Fibroblast of lung (primary cell): Measurements from ENCODE around the gene TULP1. TPM values are rescaled to one million over a fixed set of nuclear protein-coding genes. Genes with fewer than 3 reads are reported as not detected.

ENCODE experiments used
- DNase-seq, 2 donors: peaks; one replicate each; pipeline versions ENCODE4 v3.0.0 to v3.0.0-alpha.2; 2010; ENCODE audit warnings: low read depth in 2 of 2
- H2AFZ ChIP-seq: 2 replicates; pipeline ENCODE4 v1.5.1; 2012; ENCODE audit warnings: low read length, control low read depth, inconsistent platforms
- H3K27ac ChIP-seq: 2 replicates; pipeline ENCODE4 v1.5.1; 2011; ENCODE audit warnings: low read length, control low read depth; ENCODE audit not compliant: insufficient read depth
- H3K27me3 ChIP-seq: 2 replicates; pipeline ENCODE4 v1.5.1; 2011; ENCODE audit warnings: mild to moderate bottlenecking, low read length; ENCODE audit not compliant: control insufficient read depth, insufficient read depth
- H3K36me3 ChIP-seq: 2 replicates; pipeline ENCODE4 v1.5.1; 2011; ENCODE audit warnings: low read length; ENCODE audit not compliant: control insufficient read depth, insufficient read depth
- H3K4me1 ChIP-seq: 2 replicates; pipeline ENCODE4 v1.5.1; 2011; ENCODE audit warnings: low read length; ENCODE audit not compliant: control insufficient read depth, insufficient read depth; ENCODE audit errors: extremely low read depth
- H3K4me2 ChIP-seq: 2 replicates; pipeline ENCODE4 v1.5.1; 2011; ENCODE audit warnings: low read length, control low read depth; ENCODE audit not compliant: insufficient read depth; ENCODE audit errors: extremely low read depth
- H3K4me3 ChIP-seq, 4 experiments: fragments of 200-600 bp in 1 of 4; sonication (generic) in 1 of 4; replicated peaks in 1 of 4; 2 replicates each; pipeline ENCODE4 v1.5.1; 2011 to 2016; ENCODE audit warnings: low read length in 4 of 4, low read depth in 3 of 4, mild to moderate bottlenecking in 3 of 4, control low read depth in 2 of 4, inconsistent platforms in 1 of 4, mixed read lengths in 1 of 4; ENCODE audit not compliant: insufficient read depth in 1 of 4; ENCODE audit errors: control extremely low read depth in 1 of 4
- H3K79me2 ChIP-seq: 2 replicates; pipeline ENCODE4 v1.5.1; 2012; ENCODE audit warnings: mild to moderate bottlenecking, low read length, inconsistent platforms; ENCODE audit not compliant: control insufficient read depth, insufficient read depth
- H3K9ac ChIP-seq: 2 replicates; pipeline ENCODE4 v1.5.1; 2011; ENCODE audit warnings: mild to moderate bottlenecking, low read length, control low read depth; ENCODE audit not compliant: insufficient read depth
- H3K9me3 ChIP-seq: 2 replicates; pipeline ENCODE4 v1.5.1; 2012; ENCODE audit warnings: low read depth, low read length; ENCODE audit not compliant: control insufficient read depth, insufficient read depth
- H4K20me1 ChIP-seq: 2 replicates; pipeline ENCODE4 v1.5.1; 2011; ENCODE audit warnings: low read length; ENCODE audit not compliant: control insufficient read depth, insufficient read depth; ENCODE audit errors: extremely low read depth
- CTCF ChIP-seq, 2 donors: IDR thresholded peaks in 1 of 2; conservative IDR thresholded peaks in 1 of 2; 1 replicate in 1 of 2; 2 replicates in 1 of 2; pipeline ENCODE4 v1.5.1; 2011 to 2012; ENCODE audit warnings: low read length in 2 of 2, control low read depth in 1 of 2, inconsistent platforms in 1 of 2, low read depth in 1 of 2, mild to moderate bottlenecking in 1 of 2
- EZH2 ChIP-seq: IDR thresholded peaks from 2 replicates; pipeline ENCODE4 v1.5.1; 2012; ENCODE audit warnings: low read length, control low read depth, mild to moderate bottlenecking; ENCODE audit errors: missing control alignments
- polyA plus RNA-seq, 2 donors: library from polyadenylated mRNA; depleted of rRNA in 1 of 2; stranded (reverse) in 1 of 2; unstranded in 1 of 2; fragments of >200 nt; gene quantifications; 2 replicates each; pipeline ENCODE4 v1.2.1, GENCODE V29; 2011 to 2012; ENCODE audit warnings: missing spikeins in 1 of 2
- total RNA-seq: library from RNA; depleted of rRNA; stranded (reverse); fragments of >200 nt; gene quantifications from 2 replicates; pipeline ENCODE4 v1.2.1, GENCODE V29; 2014

Gene TULP1
- total and polyA plus RNA-seq, 2 donors (not counting 1 experiment from before 2014, with no cell fraction given), result not detected

- TF ChIP-seq CTCF (conservative IDR thresholded peaks at IDR 0.05 in 1 of 2, IDR thresholded peaks at IDR 0.05 in 1 of 2; ENCODE audit: low read depth in 1 of 2, low read length in 2 of 2) (no peak), EZH2 (no peak)
- Histone ChIP-seq H3K4me3 (peak overlapping the region in 3 of 4 experiments; percentile 4 to 78 (median 19)), H3K27me3 (no peaks in the 10 kb centered on the region), H4K20me1 (no peaks in the 10 kb centered on the region), H3K79me2 (peaks cover 61% of the 10 kb centered on the region), H3K36me3 (peaks cover 3% of the 10 kb centered on the region), H3K9me3 (no peaks in the 10 kb centered on the region), H3K4me1 (peaks cover 46% of the 10 kb centered on the region), H3K27ac (no peak overlapping the region), H2AFZ (no peak overlapping the region), H3K9ac (no peak overlapping the region), H3K4me2 (peak overlapping the region; percentile 52)
- no peak for DNase-seq
These were observed 19.3 kb downstream of the TULP1 start for GRCh38 chr6:35493307-35493983.

GRCh38 chr6:35492974-35493284 is 19.8 kb downstream of the TULP1 start:
- peaks cover 65% of the 10 kb centered on the region for H3K79me2 ChIP-seq
- H2AFZ ChIP-seq, result no peak overlapping the region
- no peak overlapping the region for H3K9ac ChIP-seq
- no peaks in the 10 kb centered on the region for H3K27me3 ChIP-seq
- H3K4me3 ChIP-seq, result no peak overlapping the region
- no peak for TF ChIP-seq EZH2
- no peak for TF ChIP-seq CTCF (conservative IDR thresholded peaks at IDR 0.05 in 1 of 2, IDR thresholded peaks at IDR 0.05 in 1 of 2; ENCODE audit: low read depth in 1 of 2, low read length in 2 of 2)
- no peaks in the 10 kb centered on the region for H3K9me3 ChIP-seq
- no peak for DNase-seq
- H3K4me1 ChIP-seq, result peaks cover 46% of the 10 kb centered on the region
- no peak overlapping the region for H3K4me2 ChIP-seq
- no peak overlapping the region for H3K27ac ChIP-seq
- no peaks in the 10 kb centered on the region for H4K20me1 ChIP-seq
- H3K36me3 ChIP-seq, result peaks cover 3% of the 10 kb centered on the region

- Histone ChIP-seq H3K79me2 (peaks cover 70% of the 10 kb centered on the region), H2AFZ (no peak overlapping the region), H4K20me1 (no peaks in the 10 kb centered on the region), H3K9me3 (no peaks in the 10 kb centered on the region), H3K4me1 (peaks cover 51% of the 10 kb centered on the region), H3K9ac (no peak overlapping the region), H3K27me3 (no peaks in the 10 kb centered on the region), H3K27ac (no peak overlapping the region), H3K36me3 (peaks cover 3% of the 10 kb centered on the region), H3K4me2 (peak overlapping the region; percentile 35), H3K4me3 (peak overlapping the region in 1 of 4 experiments; percentile 22)
- peak in 1 of 2 donors; percentile 58 for DNase-seq
- TF ChIP-seq EZH2 (no peak), CTCF (conservative IDR thresholded peaks at IDR 0.05 in 1 of 2, IDR thresholded peaks at IDR 0.05 in 1 of 2; ENCODE audit: low read depth in 1 of 2, low read length in 2 of 2) (no peak)
These were observed 20.3 kb downstream of the TULP1 start for GRCh38 chr6:35492258-35492973.
